Activated T-cell treated with anti-CD3 and anti-CD28 coated beads for 4 hours (primary cell): Measurements from ENCODE around the gene ARHGDIG.
"Not testable (repeated sequence)": the region's sequence is repeated elsewhere in the genome, so short reads cannot be mapped to it uniquely, and the experiment has no call there.

Source experiments
- DNase-seq: peaks from one replicate; pipeline ENCODE4 v3.0.0-alpha.2; 2020

The ARHGDIG gene

DNA sequence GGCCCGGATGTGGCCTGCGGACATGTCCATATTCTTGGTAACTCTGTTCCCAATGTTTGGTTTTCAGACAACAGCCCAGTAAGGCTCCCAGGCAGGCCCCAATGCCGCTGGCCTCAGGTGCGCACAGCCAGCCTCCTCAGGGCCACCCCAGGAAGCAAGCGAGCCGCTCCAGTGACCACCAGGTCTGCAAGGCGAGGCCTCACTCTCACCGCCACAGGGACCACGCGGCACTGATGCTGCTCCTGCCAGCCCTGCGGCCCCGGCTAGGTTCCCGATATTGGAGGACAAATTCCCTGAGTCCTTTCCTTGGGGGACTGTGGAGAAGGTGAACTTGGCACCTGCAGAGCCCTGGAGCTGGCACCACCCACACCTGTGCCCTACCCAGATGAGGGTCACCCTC, 21.6 kb downstream of the ARHGDIG start:
- DNase-seq, result no peak

DNA sequence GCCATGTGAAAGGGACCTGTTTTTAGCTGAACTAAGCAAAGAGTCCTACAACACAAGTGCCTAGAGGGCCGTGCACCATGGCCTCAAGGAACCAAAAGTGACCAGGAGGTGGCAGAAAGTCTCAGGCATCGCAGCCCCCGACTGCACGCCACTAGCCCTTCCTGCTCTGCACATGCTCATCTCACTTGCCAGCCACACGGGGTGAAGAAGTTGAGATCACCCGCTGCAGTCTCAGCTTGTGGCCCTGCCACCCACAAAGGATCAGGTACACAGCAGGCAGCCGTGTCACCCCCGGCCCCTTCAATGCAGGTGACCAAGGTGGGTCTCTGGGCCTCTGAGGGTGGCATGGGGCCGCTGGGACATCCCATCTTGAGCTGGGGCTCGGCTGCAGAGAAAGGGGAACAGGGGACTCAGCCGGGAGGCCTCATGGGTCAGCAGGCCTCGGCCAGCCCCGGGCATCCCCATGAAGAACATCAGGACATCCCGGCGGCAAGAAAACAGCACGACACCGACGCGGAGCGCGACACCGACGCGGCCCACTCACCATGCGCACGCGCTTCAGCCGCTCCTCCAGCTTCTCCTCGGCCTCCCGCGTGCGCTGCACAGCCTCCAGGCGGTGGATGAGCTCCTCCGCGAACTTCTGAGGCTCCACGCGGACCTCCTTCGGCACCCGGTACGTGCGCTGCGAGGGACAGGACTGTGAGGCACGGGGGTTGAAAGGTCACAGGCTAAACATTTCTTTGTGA, 23.5 kb downstream of the ARHGDIG start:
- no peak for DNase-seq

DNA sequence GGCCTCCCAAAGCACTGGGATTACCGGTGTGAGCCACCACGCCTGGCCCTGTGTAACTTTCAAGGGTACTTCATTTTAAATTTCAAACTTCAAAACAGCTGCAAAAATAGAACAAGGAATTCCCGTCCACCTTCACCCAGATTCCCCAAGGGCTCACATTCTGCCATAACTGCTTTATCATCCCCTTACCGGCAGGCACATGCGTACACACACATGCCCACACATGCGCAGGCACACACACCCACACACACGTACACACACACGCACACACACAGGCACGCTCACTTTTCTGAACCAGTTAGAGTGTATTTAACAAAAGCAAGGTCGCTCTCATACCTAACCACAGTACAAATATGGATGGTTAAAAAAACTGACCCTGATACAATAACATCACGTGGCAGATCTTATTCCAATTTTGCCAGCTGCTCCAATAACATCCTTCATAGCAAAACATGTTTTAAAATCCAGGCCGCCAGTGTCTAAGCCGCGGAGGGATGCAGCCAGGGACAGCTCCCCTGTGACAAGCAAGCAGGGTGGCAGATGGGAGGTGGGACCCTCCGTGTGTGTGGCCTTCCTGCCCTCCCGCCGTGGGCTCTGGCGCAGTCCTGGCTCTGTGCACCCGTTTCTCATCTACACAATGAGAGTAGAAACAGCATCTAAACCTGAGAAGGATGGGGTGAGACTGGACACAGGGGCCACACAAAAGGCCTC, 25.7 kb downstream of the ARHGDIG start:
- DNase-seq, result no peak

DNA sequence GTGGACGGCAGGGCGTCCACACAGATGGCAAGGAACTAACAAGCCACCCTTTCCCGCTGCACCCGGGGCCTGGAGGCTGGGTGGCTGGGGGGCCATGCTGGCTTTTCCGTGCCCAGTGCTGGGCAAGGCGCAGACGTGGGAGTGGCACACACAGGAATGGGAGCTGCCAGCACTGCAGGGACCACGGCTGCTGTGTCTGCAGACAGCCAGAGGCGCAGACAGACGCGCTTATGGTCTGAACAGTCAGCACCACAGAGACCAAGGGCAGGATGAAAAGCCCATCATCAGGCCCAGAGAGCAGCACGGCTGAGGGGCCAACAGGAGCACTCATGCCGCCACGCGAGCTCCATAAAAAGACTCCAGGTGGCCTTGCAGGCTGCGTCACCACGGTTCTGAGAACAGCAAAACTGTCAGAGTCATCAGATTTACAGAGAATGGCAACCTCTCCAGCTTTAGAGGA, 26.6 kb downstream of the ARHGDIG start:
- DNase-seq, result no peak

DNA sequence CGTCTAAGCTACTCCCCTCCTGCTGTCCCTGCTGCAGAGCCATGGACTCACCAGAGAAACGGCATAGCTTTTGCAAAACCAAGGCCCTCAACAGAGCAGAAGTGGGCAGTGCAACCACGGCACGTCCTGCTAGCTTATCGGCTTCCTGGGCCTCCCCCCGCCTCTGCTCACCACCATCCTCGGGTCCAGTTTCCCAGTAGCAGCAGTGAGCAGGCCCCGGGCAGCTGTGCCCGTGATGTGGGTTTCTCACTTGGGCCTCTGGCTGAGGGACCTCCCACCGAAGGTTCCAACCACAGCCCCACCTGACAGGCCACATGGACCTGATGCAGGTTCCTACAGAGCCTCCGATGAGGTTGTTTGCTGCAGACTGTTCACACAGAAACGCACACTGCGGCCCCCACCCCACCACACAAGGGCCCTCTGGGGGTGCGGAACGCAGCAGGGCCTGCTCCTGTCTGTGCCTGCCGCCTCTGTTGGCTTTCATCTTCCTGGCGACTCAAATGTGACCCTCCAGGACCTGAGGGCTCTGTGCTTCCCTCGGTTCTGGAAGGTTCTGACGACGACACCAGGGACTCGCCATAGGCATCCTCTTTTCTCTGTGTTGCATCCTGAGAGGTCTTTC, 27.4 kb downstream of the ARHGDIG start:
- no peak for DNase-seq

DNA sequence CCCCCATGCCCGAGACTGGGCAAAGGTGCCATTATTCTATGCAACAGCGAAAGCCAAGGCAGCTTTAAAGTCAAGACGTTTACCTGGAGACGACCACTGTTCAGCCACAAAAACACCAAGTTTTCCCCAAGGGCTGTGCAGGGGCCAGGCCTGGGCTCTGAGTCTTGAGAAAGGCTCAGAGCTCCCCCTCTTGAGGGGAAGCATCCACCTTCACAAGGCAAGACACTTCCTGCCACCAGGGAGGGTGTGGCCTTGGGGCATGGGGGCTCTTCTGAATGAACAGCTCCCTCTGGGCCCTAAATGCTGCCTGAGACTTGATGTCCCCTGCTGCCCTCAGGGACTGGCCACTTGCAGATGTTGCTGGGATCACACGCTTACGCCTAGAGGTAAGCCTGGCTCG, 29.1 kb downstream of the ARHGDIG start:
- no peak for DNase-seq

DNA sequence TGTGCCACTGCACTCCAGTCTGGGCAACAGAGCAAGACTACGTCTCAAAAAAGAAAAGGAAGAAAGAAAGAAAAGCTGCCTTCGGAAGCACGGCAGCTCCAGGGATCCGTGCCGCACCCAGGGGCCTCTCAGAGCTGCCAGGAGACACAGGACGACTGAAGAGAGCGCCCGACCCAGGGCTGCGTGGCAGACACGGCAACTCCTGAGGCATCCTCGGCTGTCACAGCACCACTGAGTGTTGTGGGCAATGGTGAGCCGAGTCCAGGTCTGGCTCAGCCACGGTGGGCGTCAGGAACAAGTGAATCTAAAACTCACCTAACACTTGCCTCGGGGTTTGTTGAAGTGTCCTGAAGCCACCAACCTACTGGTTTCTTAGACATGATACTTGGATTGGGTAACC, 31.3 kb downstream of the ARHGDIG start:
- no peak for DNase-seq

DNA sequence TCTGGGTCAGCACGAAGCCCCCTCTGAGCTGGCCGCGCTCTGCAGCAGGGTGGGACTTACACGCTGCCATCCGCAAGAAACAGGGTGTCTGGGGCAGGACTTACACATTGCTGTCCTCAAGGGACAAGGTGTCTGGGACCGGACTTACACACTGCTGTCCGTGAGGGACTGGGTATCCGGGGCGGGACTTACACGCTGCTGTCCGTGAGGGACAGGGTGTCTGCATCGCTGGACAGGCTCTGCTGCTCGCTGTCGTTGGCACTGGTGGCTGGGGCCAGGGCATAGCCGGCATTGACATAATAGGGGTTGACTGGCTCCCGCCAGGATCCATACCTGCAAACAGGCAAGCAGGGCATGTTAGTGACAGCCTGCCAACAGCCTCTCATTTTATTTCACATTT, 34.0 kb downstream of the ARHGDIG start:
- DNase-seq, result no peak

DNA sequence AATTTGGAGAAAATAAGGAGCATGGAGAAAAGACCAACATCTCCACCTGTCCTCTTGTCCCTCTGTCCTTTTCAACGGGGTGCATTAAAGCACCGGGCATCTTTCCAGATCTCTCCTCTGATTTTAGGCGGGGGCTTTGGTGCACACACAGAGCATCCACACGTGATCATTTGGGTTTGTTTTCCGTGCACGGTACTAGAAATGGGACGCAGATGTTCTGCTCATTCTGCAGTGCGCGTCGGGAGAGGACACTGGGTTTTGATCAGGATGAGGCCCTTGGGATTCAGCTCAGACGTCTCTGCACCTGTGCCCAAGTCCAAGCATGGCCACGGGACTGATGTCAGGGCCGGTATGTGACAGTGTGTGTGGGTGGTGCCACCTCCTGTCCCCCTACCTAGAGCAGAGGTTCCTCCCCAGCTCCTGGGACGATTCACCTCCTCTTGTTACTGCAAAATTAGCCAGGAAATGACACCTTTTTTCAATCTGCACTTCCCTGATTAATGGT, 34.5 kb downstream of the ARHGDIG start:
- DNase-seq, result no peak

DNA sequence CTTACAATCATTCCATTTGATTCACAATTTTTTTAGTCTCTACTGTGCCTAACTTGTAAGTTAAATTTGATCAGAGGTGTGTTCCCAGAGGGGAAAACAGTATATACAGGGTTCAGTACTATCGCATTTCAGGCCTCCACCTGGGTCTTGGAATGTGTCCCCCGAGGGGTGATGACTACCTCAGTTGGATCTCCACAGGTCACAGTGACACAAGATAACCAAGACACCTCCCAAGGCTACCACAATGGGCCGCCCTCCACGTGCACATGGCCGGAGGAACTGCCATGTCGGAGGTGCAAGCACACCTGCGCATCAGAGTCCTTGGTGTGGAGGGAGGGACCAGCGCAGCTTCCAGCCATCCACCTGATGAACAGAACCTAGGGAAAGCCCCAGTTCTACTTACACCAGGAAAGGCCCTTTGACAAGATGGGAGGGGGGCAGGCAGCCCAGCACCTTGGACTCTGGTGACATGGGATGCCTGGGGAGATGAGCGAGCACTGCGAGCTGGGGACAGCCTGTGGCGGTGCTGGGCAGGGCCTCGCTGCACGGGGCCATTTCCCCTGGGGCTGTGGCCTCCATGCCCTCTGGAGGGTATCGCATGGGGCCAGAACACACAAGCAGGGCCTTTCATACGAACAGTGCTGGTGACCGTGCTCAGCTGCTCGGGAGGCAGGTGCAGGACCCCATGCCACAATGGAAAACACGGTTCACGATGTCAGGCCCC, 36.5 kb downstream of the ARHGDIG start:
- no peak for DNase-seq

DNA sequence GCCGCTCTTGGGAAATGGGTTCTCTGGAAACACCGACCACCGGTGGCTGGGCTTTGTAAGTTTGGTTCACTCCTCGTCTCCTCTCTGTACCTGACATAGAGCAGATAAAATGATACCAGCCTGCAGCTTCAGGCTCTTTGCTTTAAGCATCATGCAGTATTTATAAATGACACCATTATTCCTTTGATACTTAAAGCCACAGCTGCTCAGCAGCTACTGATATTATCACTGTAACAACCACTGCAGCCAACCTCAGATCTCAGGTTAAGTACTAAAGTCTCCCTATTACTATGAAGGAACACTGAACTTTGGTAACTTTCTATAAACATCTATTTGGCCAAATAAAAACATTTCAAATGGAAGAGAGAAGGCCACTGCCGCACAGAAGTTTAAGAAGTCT, 37.2 kb downstream of the ARHGDIG start:
- no peak for DNase-seq

DNA sequence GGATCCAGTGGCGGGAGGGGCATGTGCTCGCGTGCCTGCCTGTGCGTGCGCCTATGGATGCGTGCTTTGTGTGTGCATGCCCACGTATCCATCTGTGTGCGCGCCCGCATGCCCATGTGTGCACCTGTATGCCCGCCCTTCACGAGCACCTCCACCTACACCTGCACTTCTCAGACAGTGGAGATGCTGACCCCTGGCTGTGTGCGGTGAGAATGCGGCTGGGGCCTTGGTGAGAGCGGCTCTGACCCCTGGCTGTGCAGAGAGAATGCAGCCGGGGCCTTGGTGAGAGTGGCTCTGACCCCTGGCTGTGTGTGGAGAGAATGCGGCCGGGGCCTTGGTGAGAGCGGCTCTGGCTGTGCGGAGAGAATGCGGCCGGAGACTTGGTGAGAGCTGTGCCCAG, 38.2 kb downstream of the ARHGDIG start:
- DNase-seq, result no peak

DNA sequence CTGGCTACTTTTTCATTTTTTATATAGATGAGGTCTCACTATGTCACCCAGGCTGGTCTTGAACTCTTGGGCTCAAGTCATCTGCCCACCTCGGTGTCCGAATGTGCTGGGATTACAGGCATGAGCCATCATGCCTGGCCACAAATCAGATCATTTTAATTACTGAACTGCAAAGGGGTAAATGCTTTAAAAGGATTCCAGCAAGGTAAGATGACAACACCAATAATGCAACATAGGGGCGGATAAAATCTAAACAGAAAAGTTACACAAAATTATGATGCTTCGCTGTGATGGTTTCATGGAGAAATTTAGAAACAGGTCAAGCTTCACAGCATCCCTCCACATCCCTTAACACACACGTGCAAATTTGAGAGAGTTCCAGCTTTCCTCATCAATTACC, 39.8 kb downstream of the ARHGDIG start:
- DNase-seq, result no peak

DNA sequence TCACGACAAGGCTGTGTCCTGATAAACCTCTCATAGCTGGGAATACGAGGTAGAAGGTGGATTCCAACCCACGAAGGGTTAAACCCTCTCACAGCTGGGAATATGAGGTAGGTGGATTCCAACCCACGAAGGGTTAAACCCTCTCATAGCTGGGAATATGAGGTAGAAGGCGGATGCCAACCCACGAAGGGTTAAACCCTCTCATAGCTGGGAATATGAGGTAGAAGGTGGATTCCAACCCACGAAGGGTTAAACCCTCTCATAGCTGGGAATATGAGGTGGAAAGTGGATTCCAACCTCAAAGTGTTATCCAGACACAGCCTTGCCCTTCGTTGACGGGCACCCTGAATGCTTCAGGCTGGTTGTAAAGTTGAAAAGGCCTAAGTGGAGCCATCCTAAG, 41.1 kb downstream of the ARHGDIG start:
- no peak for DNase-seq

DNA sequence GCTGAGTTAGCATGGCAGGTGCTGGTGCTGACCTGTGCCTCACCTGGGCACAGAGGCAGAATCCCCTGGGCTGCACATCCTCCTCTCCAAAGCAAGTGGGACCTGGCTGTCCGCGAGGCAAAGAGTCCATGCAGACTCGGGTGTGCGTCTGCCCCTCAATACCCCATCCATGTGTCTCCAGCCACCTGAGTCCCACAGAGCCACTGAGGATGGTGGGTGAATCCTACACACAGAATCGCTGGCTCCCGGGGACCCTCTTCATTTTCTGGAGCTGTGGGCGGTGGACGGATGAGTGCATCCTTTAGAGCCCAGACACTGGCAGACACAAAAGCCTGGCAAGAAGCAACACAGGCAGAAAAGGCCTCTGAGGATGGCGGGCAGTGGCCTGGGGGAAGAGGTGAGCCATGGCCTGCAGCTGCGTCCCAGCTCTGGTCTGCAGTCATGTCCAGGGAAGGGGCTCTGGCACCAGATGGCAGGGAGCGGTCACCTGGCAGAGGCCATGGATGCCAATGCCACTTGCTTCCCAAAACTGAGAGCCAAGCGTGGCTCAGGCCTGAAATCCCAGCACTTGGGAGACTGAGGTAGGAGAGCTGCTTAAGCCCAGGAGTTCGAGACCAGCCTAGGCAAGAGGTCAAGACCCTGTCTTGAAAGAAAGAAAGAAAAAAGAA, 42.2 kb downstream of the ARHGDIG start:
- DNase-seq, result no peak

DNA sequence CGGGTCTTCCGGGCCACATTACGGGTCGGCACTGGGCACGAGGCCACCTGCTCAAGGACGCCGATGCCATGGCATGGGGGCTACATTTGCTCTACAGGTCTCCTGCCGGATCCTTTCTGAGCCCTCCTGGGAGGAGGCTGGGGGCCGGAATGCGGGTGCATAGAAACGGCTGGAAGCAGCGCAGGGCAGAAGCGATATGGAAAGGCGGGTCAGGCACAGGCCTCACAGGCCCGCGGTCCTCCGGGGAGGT, 43.7 kb downstream of the ARHGDIG start:
- no peak for DNase-seq

DNA sequence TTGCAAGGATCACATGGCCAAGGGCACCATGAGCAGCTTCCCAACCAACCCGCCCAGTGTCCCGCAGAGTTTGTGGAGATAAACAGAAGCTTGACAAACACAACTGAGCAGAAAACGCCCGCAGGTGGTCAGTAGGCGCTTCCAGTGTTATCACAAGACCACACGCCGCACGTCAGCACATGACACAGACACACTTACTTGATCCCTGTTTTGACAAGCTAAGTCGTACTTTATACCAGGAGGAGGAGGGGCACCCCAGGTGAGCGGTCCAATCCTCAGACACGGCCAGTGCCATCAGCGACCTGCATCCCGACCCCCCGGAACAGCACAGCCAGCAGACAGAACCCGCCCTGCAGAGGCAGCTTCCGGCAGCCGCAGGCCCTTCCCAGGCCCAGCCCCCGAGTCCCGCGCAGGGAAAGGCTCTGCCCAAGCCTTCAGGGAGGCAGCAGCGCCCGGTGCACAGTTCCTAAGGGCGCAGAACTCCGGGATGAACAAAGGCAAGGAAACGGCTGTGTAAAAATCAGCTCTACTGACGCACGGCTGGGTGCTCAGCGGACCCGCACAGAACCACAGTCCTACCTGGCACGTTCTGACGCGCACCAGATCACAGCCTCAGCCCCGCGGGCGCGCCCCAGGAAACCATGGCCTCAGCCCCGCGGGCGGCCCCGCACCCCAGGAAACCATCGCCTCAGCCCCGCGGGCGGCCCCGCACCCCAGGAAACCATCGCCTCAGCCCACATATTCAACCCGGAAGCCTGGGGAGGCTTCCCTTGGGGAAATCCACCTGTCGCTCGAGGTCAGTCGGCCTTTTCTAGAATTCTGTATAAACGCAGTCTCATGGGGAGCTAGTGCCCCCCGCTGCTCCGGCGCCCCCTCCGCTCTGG, 44.3 kb downstream of the ARHGDIG start:
- peak; percentile 29 for DNase-seq

DNA sequence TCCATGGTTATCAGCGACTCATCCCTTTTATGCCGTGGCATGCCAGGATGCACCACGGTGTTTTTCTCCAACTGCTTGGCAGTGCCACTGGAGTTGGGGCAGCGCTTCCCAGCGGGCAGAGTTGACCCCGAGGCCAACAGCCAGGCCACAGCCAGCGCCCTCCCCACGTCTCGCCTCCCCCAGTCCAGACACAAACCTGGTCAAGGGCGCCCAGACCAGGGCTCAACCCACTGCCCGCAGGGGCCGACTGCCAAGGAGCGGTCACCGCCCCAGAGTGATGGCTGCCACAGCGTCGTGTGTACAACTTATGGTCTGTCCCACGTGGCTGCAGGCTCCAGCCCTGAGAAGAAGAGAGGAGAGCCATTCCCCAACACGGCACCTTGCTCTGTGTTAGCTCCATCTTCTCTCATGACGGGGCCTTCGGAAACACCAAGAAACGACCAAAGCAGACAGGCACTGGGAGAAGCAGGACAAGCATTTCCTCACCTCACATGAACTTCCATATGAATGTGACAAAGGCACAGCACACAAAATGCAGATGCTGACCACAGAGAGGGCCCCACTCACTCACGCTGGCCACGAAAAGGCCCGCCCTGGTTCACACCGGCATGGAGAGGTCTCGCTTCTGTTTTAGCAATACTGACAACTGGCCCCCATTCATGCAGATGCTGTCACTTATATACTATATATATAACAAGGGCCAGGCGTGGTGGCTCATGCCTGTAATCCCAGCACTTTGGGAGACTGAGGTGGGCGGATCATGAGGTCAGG, 45.2 kb downstream of the ARHGDIG start:
- no peak for DNase-seq

DNA sequence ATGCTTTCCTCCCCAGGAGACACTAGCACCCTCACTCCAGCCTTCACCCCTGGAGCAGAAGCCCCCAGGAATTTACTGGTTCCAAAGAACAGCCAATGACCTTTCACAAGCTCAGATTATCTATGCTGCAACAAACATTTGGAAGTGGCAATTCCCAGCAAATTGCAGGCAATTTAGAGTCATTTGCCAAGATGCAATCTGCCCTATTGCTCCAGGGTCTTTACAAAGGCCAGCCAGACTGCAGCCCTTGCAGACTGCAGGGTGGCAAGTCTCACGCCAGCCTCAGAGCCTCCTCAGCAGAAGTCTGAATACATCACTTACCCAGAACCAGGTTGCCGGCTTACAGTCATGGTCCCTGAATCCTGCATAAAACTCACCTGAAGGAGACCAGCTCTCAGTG, 50.4 kb downstream of the ARHGDIG start:
- DNase-seq, result no peak

DNA sequence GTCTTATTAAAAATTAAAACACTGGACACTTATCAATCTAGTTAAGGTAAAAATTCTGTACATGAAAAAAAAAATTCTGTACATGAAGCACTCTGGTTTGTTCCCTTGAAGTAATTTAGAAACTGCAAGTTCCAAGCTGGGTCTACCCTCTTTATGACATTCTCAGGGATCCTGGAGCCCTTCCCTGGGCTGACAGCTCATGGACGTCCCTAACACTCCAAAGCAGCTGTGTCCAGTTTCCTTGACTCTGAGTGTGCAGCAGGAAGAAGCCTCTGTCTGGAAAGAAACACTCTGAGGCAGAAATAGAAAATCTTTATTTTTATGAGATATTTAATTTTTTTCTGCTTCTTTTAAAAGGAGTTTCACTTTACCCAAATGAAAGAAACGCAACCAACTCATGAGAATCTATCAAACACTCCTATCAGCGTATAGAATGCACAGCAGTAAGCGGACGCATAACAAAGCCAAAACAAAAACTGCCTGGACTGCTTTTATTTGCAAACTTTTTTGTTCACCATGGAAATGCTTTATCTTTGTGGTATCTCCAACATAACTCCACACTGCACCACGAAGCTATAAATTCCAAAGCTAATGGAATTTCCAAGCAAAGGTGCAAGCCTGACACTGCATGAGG, 50.9 kb downstream of the ARHGDIG start:
- not testable (repeated sequence) for DNase-seq
